Measurements from ENCODE around the gene CRB1.

DNA sequence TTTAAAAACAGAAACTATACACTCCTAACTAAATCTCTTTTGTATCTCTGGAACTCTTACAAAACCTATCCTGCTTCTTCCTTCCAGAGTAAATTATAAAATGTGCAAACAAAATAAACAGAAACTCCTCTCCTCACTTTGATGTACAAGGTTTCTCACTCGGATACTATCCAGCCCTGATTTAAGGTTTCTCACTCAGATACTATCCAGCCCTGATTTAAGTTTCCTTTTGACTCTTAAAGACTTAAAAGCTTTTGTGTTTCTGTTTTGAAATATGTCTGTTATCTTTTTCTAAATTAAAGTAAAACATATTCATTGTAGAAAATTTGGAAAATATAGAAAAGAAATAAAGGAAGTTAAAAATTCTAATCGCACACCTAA, 132.5 kb downstream of the CRB1 start:
- TF ChIP-seq POLR2A (IDR thresholded peaks at IDR 0.05; ENCODE audit: control extremely low read depth in 1 of 2, low read depth in 2 of 2, low read length in 2 of 2) (no peak), CTCF (IDR thresholded peaks at IDR 0.05; ENCODE audit: control extremely low read depth in 1 of 3, insufficient read depth in 1 of 3, low read depth in 1 of 3, low read length in 3 of 3) (no peak), BCL11A (IDR thresholded peaks at IDR 0.05; ENCODE audit: low read depth in 2 of 2, low read length in 2 of 2) (no peak), MAX (IDR thresholded peaks at IDR 0.05) (no peak), POU5F1 (IDR thresholded peaks at IDR 0.05; ENCODE audit: low read depth, low read length) (no peak), SRF (IDR thresholded peaks at IDR 0.05; ENCODE audit: low read depth, low read length) (no peak), RXRA (IDR thresholded peaks at IDR 0.05; ENCODE audit: insufficient read depth, low read depth, low read length) (no peak), GABPA (IDR thresholded peaks at IDR 0.05; ENCODE audit: borderline replicate concordance, insufficient read depth, low read length) (no peak), KDM5A (IDR thresholded peaks at IDR 0.05; ENCODE audit: low read length) (no peak), EZH2 (IDR thresholded peaks at IDR 0.05; ENCODE audit: low read depth, low read length, severe bottlenecking) (no peak), RNF2 (IDR thresholded peaks at IDR 0.05; ENCODE audit: borderline replicate concordance, low read depth, low read length, missing control alignments, poor library complexity, severe bottlenecking) (no peak), ZNF274 (IDR thresholded peaks at IDR 0.05; ENCODE audit: borderline replicate concordance, extremely low read depth, low read length) (no peak)
